Measurements from ENCODE around the gene LPO. TPM values are rescaled to one million over a fixed set of nuclear protein-coding genes. Genes with fewer than 3 reads are reported as not detected.

The LPO gene
- total RNA-seq, 1 experiment from 2014 or later = 0.54 TPM

- Mint-ChIP-seq H3K4me3 (ENCODE audit: unreplicated experiment) (no peak overlapping the region), H3K27me3 (ENCODE audit: insufficient read depth, unreplicated experiment) (peaks cover 19% of the 10 kb centered on the region), H3K36me3 (ENCODE audit: insufficient read depth, unreplicated experiment) (no peaks in the 10 kb centered on the region), H3K4me1 (ENCODE audit: low read depth, unreplicated experiment) (no peaks in the 10 kb centered on the region), H3K9me3 (ENCODE audit: unreplicated experiment) (no peaks in the 10 kb centered on the region), H3K27ac (ENCODE audit: unreplicated experiment) (no peak overlapping the region)
- no TSS peak for BruUV-seq (replicated peaks)
- intact Hi-C loops (cut with micrococcal nuclease; ENCODE audit: unreplicated experiment) = no loop called here
- TF ChIP-seq, protein P1, sequence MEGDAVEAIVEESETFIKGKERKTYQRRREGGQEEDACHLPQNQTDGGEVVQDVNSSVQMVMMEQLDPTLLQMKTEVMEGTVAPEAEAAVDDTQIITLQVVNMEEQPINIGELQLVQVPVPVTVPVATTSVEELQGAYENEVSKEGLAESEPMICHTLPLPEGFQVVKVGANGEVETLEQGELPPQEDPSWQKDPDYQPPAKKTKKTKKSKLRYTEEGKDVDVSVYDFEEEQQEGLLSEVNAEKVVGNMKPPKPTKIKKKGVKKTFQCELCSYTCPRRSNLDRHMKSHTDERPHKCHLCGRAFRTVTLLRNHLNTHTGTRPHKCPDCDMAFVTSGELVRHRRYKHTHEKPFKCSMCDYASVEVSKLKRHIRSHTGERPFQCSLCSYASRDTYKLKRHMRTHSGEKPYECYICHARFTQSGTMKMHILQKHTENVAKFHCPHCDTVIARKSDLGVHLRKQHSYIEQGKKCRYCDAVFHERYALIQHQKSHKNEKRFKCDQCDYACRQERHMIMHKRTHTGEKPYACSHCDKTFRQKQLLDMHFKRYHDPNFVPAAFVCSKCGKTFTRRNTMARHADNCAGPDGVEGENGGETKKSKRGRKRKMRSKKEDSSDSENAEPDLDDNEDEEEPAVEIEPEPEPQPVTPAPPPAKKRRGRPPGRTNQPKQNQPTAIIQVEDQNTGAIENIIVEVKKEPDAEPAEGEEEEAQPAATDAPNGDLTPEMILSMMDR (IDR thresholded peaks at IDR 0.05; ENCODE audit: insufficient read depth in 1 of 2, low read depth in 1 of 2, low read length in 1 of 2, severe bottlenecking in 1 of 2, unreplicated experiment in 1 of 2) = no peak
- Histone ChIP-seq H3K36me3 (ENCODE audit: control insufficient read depth, insufficient read depth, low read length) (no peaks in the 10 kb centered on the region), H3K4me3 (ENCODE audit: low read depth, low read length) (no peak overlapping the region), H3K9me3 (no peaks in the 10 kb centered on the region), H3K27me3 (replicated peaks; ENCODE audit: control insufficient read depth, insufficient read depth, low read length) (peaks cover 2% of the 10 kb centered on the region; the same call in 1 of the 2 replicates), H3K4me1 (no peaks in the 10 kb centered on the region)
- POLR2A ChIA-PET = no interaction called here
- CTCF ChIA-PET = interaction anchor here (0.6 kb wide), 1 partner anchor 8 kb away, joined by 3 read pairs; no protein-coding TSS in a partner anchor
- no peak for DNase-seq
Observed at GRCh38 chr17:58268326-58268725, 29.9 kb downstream of the LPO start.

GRCh38 chr17:58268774-58269556 is 30.6 kb downstream of the LPO start:
- Histone ChIP-seq H3K27me3 (replicated peaks; ENCODE audit: control insufficient read depth, insufficient read depth, low read length) (no peaks in the 10 kb centered on the region), H3K9me3 (no peaks in the 10 kb centered on the region), H3K36me3 (ENCODE audit: control insufficient read depth, insufficient read depth, low read length) (no peaks in the 10 kb centered on the region), H3K4me1 (no peaks in the 10 kb centered on the region), H3K4me3 (ENCODE audit: low read depth, low read length) (no peak overlapping the region)
- Mint-ChIP-seq H3K4me1 (ENCODE audit: low read depth, unreplicated experiment) (no peaks in the 10 kb centered on the region), H3K4me3 (ENCODE audit: unreplicated experiment) (no peak overlapping the region), H3K9me3 (ENCODE audit: unreplicated experiment) (no peaks in the 10 kb centered on the region), H3K27ac (ENCODE audit: unreplicated experiment) (no peak overlapping the region), H3K27me3 (ENCODE audit: insufficient read depth, unreplicated experiment) (peaks cover 16% of the 10 kb centered on the region), H3K36me3 (ENCODE audit: insufficient read depth, unreplicated experiment) (no peaks in the 10 kb centered on the region)
- no peak for DNase-seq
- no TSS peak for BruUV-seq (replicated peaks)
- CTCF ChIA-PET = no interaction called here
- intact Hi-C loops (cut with micrococcal nuclease; ENCODE audit: unreplicated experiment) = no loop called here
- TF ChIP-seq, protein P1 (IDR thresholded peaks at IDR 0.05; ENCODE audit: insufficient read depth in 1 of 2, low read depth in 1 of 2, low read length in 1 of 2, severe bottlenecking in 1 of 2, unreplicated experiment in 1 of 2) = no peak
- POLR2A ChIA-PET = no interaction called here

DNA sequence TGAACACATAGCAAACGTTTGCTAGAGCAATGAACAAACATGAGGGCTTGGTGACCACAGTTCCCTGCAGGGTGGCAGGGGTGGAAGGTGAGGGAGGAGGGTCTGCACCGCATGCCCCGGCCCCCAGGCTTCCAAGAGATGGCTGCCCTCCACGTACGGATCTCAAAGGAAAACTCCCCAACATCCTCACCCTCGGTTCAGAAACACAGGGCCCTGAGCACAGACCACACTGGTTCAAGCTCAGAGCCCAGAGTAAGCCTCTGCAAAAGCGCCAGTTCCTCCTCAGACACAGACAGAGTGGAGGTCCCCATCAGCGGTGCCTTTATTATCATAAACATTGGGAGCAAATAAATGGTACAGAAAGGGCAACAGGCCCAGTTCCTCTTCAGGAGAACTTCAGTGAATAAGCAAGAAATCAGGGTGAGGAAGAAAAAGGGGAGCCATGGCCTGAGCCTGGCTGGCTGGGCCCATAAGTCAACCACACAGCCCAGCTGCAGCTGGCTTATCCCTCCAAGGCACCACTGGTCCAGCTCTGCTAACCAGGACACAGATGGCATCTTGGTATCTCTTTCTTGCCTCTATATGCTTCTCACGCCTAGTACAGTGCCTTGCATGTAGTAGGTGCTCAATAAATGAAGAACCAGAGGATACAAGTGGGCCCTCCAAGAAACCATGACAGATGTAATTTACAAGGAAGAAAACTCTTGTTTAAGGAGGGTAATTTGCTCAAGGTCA is 31.3 kb downstream of the LPO start:
- no peak for DNase-seq
- intact Hi-C loops (cut with micrococcal nuclease; ENCODE audit: unreplicated experiment) = no loop called here
- H3K27ac Mint-ChIP-seq (ENCODE audit: unreplicated experiment) = no peak overlapping the region
- POLR2A ChIA-PET = no interaction called here
- no peaks in the 10 kb centered on the region for H3K4me1 Mint-ChIP-seq (ENCODE audit: low read depth, unreplicated experiment)
- CTCF ChIA-PET = no interaction called here
- no peaks in the 10 kb centered on the region for H3K9me3 ChIP-seq
- H3K27me3 Mint-ChIP-seq (ENCODE audit: insufficient read depth, unreplicated experiment) = peaks cover 13% of the 10 kb centered on the region
- no peaks in the 10 kb centered on the region for H3K36me3 Mint-ChIP-seq (ENCODE audit: insufficient read depth, unreplicated experiment)
- H3K36me3 ChIP-seq (ENCODE audit: control insufficient read depth, insufficient read depth, low read length) = no peaks in the 10 kb centered on the region
- H3K4me1 ChIP-seq = no peaks in the 10 kb centered on the region
- BruUV-seq (replicated peaks) = no TSS peak
- H3K27me3 ChIP-seq (replicated peaks; ENCODE audit: control insufficient read depth, insufficient read depth, low read length) = no peaks in the 10 kb centered on the region
- no peaks in the 10 kb centered on the region for H3K9me3 Mint-ChIP-seq (ENCODE audit: unreplicated experiment)
- H3K4me3 Mint-ChIP-seq (ENCODE audit: unreplicated experiment) = no peak overlapping the region
- H3K4me3 ChIP-seq (ENCODE audit: low read depth, low read length) = no peak overlapping the region
- TF ChIP-seq, protein P1 (IDR thresholded peaks at IDR 0.05; ENCODE audit: insufficient read depth in 1 of 2, low read depth in 1 of 2, low read length in 1 of 2, severe bottlenecking in 1 of 2, unreplicated experiment in 1 of 2) = no peak

All from Caco-2 (cell line).